ENCODE results near the gene OR6B2.

- TF ChIP-seq CTCF (IDR thresholded peaks at IDR 0.05) (no peak), POLR2A (IDR thresholded peaks at IDR 0.05) (no peak)
Observed at GRCh38 chr2:240002983-240003382, 27.2 kb downstream of the OR6B2 start.
